ENCODE data around the gene IL17RB.

Gene IL17RB

GRCh38 chr3:53850895-53851294, 4.5 kb downstream of the IL17RB start:
- no peak for DNase-seq (ENCODE audit: extremely low spot score, insufficient read length, low read depth)

GRCh38 chr3:53856964-53857363, 10.6 kb downstream of the IL17RB start:
- FAIRE-seq (peak; percentile 75), DNase-seq (ENCODE audit: extremely low spot score, insufficient read length, low read depth) (no peak)

More at GRCh38 chr3:53850895-53851294, 4.5 kb downstream of the IL17RB start:
- FAIRE-seq = no peak

GRCh38 chr3:53858096-53858741, 11.9 kb downstream of the IL17RB start:
- DNase-seq (ENCODE audit: extremely low spot score, insufficient read length, low read depth) = no peak
- peak; percentile 69 for FAIRE-seq

GRCh38 chr3:53859178-53859577, 12.8 kb downstream of the IL17RB start:
- FAIRE-seq = no peak
- no peak for DNase-seq (ENCODE audit: extremely low spot score, insufficient read length, low read depth)

GRCh38 chr3:53860196-53860595, 13.8 kb downstream of the IL17RB start:
- FAIRE-seq (no peak), DNase-seq (ENCODE audit: extremely low spot score, insufficient read length, low read depth) (no peak)

- FAIRE-seq (no peak), DNase-seq (ENCODE audit: extremely low spot score, insufficient read length, low read depth) (no peak)
Observed at GRCh38 chr3:53862241-53862640, 15.9 kb downstream of the IL17RB start.

- peak; percentile 55 for FAIRE-seq
Observed at GRCh38 chr3:53863145-53863544, 16.8 kb downstream of the IL17RB start.

GRCh38 chr3:53865732-53866499, 19.5 kb downstream of the IL17RB start:
- no peak for DNase-seq (ENCODE audit: extremely low spot score, insufficient read length, low read depth)
- peak; percentile 80 for FAIRE-seq

More at GRCh38 chr3:53863145-53863544, 16.8 kb downstream of the IL17RB start:
- DNase-seq (ENCODE audit: extremely low spot score, insufficient read length, low read depth) = no peak

- DNase-seq (ENCODE audit: extremely low spot score, insufficient read length, low read depth) (no peak), FAIRE-seq (peak; percentile 49)
Observed at GRCh38 chr3:53880396-53881345, 34.3 kb downstream of the IL17RB start.

GRCh38 chr3:53881691-53882593, 35.6 kb downstream of the IL17RB start, which contains the start of gene ACTR8:
Gene ACTR8 (minus strand): TSS chr3:53882152. CDS start chr3:53882101, 51 bp downstream.
- DNase-seq (ENCODE audit: extremely low spot score, insufficient read length, low read depth) (peak; percentile 89), FAIRE-seq (peak; percentile 81)

GRCh38 chr3:53883008-53883407, 36.6 kb downstream of the IL17RB start:
- no peak for FAIRE-seq
- DNase-seq (ENCODE audit: extremely low spot score, insufficient read length, low read depth) = no peak

GRCh38 chr3:53884623-53885022, 38.3 kb downstream of the IL17RB start:
- DNase-seq (ENCODE audit: extremely low spot score, insufficient read length, low read depth) (no peak), FAIRE-seq (no peak)

- DNase-seq (ENCODE audit: extremely low spot score, insufficient read length, low read depth) (no peak), FAIRE-seq (peak; percentile 29)
Observed at GRCh38 chr3:53885239-53885638, 38.9 kb downstream of the IL17RB start.

- no peak for DNase-seq (ENCODE audit: extremely low spot score, insufficient read length, low read depth)
- no peak for FAIRE-seq
Observed at GRCh38 chr3:53887446-53887845, 41.1 kb downstream of the IL17RB start.

- FAIRE-seq = no peak
- no peak for DNase-seq (ENCODE audit: extremely low spot score, insufficient read length, low read depth)
Observed at GRCh38 chr3:53888232-53888631, 41.9 kb downstream of the IL17RB start.

- DNase-seq (ENCODE audit: extremely low spot score, insufficient read length, low read depth) = no peak
- FAIRE-seq = peak; percentile 66
Observed at GRCh38 chr3:53890726-53891475, 44.5 kb downstream of the IL17RB start.

- FAIRE-seq (peak; percentile 100), DNase-seq (ENCODE audit: extremely low spot score, insufficient read length, low read depth) (peak; percentile 80)
Observed at GRCh38 chr3:53891497-53892285, 45.3 kb downstream of the IL17RB start, which contains the start of gene SELENOK. Gene SELENOK (minus strand): TSS chr3:53891859.

GRCh38 chr3:53892286-53892637, 45.9 kb downstream of the IL17RB start:
- no peak for FAIRE-seq

More at GRCh38 chr3:53892286-53892637, 45.9 kb downstream of the IL17RB start:
- DNase-seq (ENCODE audit: extremely low spot score, insufficient read length, low read depth) = no peak

Data from GM18507 (cell line).